GM18511 (cell line): Measurements from ENCODE around the gene ZNF777.

Experiments used
- ATAC-seq: cut with Tn5 transposase; IDR thresholded peaks from one replicate; pipeline ENCODE4 v1.9.1; 2021; ENCODE audit warnings: mild to moderate bottlenecking, moderate library complexity; ENCODE audit not compliant: unreplicated experiment

ZNF777 gene

DNA sequence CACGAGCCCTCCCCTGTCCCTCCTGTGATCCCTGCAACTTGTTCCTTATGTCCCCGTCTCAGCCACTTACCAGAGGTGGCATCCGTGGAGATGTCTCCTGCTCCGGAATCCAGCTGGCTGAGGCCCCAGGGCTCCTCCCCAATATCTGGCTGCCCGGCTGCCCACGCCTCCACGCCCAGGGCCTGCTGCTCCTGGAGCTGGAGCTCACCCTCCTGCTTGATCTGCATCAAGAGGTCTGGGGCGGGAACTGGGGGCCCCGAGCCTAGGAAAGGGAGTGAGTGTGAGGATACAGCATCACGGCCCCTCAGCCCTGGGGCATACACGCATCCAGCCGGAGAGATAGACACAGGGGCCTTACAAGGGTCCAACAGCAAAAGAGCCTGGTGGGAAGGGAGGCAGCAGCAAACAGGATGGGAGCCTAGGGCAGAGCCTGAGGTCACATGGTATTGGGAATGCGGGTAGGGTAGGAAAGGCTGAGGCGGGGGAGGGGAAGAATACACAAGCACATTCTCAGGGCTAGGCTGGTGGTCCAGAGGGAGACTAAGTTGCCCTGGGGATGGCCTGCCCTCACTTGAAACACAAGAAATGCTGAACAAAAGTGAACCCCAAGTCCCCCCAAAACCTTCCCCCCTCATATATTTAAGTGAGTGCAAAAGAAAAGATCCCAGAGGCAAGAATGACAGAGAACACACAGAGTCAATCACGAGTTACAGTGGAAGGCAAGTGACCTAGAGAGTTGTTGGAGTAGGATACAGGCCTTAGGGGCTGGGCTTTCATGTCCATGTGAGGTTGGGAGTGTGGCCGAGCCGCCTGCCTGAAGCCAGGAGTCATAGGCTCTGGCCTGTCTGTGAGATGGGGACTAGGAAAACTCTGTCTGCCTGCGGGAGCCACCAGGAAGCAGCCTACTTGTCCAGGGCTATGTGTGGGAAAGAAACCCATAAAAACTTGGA, 16.9 kb upstream of the ZNF777 start:
- no peak for ATAC-seq

DNA sequence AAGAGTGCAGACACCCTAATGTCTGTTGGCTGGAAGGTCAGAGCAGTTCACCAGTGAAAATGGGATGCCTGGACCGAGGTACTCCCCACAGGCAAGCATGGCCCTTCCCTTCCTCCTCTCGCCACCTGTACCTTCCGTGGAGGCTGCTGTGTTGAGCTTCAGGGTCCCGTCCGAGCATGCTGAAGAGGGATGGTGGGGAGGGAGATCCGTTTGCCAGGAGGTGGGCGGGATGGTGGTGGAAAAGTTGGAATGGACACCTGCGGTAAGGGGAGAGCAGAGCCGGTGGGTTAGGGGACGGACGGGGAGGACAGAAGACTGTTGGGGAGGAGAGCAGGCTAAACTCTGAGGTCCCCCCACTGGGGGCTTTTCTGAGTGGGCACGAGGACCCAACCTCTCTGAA, 15.9 kb upstream of the ZNF777 start:
- ATAC-seq = no peak

DNA sequence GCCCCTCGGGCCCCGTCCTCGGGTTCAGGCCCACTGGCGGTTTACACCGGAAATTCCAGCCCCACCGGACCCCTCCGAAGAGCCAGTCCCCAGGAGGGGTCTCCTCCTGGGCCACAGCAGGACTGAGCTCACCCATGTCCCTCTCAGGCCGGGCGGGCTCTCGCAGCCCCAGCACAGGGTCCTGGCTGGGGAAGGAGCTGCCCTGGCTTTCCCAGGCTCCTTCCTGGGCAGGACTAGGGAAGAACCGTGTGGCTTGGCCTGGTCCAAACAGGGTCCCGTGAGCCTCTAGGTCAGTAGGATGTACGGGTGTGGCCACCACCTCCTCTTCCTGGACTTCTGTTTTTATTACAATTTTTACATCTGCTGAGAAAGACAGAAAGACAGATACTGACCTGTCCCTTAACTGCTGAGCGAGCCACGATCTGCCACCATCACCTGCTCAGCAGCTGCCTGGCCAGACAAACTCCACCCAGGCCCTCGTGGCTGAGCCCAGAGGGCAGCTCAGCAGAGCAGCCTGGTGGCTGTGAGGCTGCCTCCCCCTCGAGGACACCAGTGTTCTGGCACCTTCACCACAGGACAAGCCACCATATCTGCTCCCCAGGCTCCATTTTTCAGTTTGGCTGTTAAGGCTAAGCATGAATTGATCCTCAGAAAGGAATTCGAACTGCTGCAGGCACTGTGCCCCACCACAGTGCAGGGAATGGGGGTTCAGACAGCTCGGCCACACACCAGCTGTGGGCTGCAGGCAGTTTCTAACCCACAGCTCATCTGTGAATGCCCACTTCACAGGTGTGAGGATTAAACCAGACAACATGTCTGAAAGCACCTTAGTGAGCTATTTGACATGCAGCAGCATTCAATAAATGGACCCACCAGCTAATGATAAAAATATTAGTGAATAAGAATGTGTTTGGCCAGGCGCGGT, 14.5 kb upstream of the ZNF777 start:
- no peak for ATAC-seq

DNA sequence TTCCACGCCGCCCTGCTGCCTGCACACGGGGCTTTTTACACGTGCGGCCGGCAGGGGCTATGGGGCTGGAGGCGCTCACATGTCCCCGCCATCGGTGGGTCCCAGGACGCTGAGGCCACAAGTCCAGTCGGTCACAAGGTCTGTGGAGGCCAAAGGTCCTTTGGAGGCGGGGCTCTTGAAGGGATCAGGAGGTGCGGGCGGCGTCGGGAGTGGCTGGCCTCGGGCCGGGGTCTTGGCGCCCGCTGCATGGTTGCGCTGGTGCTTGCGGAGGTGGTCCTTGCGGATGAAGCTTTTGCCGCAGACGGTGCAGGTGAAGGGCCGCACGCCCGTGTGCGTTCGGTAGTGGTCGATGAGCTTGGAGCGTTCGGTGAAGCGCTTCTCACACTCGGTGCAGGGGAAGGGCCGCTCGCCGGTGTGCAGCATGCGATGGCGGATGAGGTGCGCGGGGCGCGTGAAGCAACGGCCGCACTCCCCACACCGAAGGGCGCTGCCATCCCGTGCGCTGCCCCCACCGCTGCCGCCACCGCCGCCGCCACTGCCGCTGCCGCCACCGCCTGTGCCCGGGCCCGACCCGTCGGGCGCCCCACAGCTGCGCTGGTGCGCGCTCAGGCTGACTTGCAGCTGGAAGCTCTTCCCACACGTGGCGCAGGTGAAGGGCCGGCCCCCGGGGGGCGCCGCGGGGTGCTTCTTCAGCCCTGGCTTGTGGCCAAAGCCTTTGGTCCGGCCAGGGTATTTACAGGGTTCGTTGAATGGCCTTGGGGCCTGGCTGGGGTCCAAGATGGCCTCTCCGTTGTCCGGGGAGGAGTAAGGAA, 13.7 kb upstream of the ZNF777 start:
- ATAC-seq = no peak

DNA sequence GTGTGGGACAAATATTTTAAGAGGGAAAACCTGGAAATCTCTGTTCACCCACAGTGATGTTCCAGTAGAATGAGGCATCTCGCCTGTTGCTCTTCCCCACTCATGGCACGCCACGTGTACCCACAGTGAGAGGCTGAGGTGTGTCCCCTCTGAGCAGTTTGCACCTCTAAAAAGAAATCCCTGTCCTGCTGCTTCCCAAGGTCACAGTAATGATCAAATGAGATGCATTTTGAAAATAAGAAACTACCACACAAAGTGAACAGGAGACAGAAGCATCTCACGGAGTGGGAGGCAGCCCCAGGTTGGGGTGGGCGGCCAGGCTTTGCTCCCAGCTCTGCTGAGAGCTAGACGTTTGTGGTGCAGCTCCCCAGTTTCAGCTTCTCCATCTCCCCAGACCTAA, 12.4 kb upstream of the ZNF777 start:
- ATAC-seq = no peak

DNA sequence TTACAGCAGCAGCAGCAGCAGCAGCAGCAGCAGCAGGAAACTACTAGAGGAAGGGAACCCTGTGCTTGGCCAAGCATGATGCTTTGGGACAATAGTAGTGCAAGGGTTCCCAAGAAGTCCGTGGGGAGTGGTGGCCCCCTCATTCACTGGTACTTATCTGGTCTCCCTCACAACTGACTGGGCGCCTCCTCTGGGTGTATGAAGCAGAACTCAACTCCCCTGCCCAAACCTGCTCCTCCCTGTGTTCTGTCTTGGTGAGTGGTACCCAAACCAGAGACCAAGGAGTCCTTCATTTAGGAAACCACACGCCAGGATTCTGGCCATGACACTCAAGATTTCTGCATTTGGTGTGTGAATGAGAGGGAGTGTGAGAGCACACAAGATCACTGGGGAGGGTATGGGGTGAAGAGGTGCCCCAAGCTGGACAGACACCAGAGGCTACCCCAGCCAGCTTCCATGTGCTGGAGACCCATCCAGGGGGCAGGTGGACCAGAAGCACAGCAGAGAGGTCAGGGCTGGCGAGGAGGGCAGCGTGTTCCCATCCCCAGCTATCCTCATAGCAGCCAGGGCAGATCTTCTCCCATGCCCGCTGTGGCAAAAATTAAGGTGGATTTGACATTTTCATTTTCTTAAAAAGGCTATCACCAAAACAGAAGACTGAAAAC, 10.6 kb upstream of the ZNF777 start:
- no peak for ATAC-seq

DNA sequence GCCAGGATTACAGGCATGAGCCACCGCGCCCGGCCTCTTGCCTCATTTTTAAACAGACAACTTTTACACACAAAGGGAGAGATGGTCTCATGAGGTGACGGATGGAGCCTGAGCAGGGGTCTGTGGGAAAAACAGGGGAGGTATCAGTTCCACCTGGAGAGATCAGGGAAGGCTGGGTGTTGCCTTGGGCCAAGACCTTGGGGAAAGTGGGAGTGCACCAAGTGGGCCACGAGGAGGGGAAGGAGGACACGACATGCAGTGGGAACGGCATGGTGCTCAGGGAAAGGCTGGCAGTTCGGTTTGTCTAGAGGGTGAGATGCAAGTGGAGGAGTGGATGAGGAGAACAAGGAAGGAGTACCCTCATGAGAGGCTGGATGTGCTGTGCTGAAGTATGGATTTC, 8.9 kb upstream of the ZNF777 start:
- no peak for ATAC-seq

DNA sequence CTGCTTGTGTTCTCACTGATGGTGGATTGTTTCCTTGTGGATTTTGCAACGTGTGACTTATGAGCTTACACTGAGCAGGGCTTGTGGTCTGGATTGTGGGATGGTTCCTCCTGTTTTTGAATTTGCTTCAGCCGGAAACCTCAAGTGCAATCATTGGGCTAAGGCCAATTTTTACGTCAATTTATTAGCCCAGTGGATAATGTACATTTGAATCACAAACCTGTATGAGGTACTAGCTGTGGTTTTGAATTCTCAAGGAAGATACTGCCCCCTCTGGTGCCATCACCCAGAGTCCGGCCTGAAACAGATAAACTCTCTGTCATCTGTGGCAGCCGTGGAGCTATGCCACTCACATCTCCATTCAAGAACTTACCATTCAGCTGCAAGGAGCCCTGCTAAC, 7.3 kb upstream of the ZNF777 start:
- no peak for ATAC-seq

DNA sequence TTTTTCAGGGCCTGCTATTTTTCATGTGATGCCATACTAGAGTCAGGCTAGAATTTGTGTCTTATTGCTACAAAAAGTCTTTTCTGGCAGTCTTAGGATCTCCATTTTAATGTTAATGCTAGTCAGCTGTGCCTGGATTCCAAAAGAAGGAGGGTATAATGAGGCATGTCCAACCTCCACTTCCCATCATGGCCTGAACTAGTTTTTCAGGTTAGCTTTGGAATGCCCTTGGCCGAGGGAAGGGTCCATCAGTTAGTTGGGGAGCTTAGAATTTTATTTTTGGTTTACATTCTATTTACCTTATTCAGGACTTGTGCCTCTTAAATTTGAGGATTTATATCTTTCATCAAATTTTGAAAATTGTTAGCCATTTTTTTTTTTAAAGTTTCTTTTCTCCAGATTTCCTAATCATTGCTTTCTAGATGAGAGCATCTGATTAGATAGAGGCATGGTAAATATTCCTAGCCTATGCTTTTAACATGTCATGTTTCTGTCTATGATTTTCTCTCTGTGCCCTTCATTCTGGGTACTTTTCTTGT, 6.5 kb upstream of the ZNF777 start:
- ATAC-seq = no peak

DNA sequence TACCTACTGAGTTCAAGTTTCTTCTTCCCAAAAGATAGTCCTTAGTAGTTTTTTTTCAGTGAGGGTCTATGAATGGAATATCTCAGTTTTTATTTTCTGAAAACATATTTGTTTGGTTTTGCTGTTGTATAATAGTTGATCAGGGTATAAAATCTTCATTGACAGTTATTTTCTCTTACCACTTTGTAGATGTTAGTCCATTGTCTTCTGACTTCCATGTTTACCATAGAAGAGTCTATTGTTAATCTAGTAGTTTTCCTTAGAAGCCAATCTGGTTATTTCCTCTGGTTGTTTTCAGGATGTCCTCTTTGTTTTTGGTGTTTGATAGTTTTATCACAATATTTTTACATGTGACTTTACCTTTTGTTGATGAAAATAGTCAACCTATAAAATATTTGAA, 5.5 kb upstream of the ZNF777 start:
- ATAC-seq = no peak

DNA sequence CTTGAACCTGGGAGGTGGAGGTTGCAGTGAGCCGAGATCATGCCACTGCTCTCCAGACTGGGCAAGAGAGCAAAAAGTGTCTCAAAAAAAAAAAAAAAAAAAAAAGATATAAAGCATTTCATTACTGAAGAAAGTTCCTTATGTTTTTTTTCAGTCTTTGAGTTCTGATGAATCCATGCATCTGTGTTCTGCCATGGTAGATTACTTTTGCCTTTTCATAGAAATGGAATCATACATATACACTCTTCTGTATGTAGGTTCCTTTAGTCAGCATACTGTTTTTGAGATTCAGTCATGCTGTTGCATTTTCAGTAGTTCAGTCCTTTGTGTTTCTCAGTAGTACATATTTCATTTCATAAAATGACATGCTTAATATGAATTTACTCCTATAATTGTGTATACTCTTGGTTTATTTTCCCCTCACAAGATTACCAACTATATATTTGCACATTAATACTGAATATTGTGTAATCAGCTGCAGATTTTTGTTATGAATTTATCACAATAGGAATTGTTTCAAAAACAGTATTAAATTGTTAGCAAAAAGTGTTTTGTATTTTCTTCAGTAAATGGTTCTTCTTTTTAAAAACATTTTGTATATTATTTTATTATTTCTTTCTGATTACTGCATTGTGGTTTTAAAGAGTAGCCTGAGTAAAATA, 2.8 kb upstream of the ZNF777 start:
- no peak for ATAC-seq

DNA sequence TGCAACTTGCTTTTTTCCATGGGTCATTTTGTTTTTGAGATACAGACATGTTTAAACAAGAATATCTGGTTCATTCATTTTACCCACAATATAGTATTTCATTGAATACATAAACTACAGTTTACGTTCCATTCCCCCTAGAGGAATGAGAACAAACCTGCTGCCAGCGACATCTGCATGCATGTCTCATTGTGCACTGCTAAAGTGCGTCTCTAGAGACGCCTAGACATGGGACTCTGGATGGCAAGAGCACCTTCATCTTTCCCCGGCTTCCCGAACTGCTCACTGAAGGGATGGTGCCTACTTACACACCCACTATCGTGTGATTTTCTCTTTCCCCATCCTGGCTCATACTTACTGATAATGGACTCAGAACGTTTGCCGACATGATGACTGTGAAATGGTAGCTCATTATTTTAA, 1.2 kb upstream of the ZNF777 start:
- ATAC-seq = no peak

DNA sequence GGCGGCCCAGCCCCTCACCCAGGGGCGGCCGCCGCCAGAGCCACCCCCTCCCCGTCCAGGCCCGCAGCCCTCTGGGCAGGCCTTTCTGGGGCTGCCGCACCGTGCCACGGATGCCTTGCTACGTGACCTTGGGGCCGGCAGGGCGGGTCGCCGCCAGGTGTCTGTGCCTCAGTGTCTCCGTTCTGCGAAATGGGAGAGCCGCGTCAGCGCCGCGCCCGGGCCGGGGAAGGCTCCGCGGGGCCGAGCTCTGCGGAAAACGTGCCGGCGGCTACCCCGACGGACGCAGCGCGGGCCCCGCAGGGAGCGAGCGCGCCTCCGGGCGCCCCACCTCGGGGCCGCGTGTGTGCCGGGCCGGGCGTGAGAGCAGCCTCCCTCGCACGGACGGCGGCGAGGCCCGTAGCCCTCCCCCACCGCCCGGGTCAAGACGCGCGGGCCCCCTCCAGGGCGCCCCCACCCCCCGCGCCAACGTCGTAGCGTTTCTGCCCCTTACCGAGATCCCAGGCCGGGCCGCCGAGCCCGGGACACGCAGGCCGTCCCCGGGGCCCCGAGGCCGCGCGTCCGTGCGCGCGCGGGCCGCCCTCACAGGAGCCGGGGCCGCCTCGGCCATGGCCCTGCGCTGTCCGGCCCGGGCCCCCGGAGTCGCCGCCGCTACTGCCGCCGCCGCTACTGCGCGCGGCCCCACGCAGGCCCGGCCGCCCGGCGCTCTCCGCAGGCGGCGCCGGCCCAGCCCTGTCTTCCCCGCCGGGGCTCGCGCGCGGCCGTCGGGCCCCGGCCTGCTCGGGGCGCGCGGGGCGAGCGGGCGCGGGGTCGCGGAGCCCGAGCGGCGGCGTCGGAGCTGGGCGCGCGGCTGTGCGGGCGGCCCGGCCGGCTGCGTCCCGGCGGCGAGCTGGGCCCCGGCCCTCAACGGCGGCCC, 1.1 kb downstream of the ZNF777 start:
- ATAC-seq = peak; percentile 42

DNA sequence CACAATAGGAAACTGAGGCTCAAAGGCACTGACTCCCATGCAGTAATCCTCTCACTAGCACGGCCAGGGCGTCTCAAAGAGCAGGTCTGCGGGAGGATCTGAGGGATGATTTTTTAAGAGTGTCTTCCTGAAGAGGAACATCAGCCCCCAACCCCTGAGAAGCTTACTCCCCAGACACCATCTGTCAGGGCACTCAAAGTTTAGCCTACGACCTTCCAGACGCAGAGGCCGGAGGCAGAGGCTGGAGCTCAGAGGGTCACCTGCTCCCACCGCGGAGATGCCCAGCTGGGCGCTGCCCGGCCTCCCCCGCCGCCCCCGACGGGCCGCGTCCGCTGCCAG, 1.7 kb downstream of the ZNF777 start:
- ATAC-seq = no peak

DNA sequence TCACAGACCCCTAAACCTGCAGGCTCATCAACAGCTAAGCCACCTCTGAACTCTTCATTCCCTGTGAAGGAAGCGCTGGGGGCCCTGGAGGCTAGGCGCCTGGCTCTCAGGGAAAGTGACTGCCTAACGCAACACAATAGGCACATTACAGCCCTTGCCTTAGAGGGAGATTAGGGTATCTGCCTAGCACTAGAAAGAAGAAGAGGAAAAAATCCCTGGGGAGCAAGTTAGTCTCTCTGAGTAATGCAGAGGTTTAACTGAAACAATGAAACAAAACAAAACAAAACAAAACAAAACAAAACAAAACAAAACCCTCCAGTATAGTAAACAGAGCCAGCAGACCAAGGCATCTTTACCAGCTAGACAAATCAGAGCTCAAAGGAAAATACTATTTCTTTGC, 2.6 kb downstream of the ZNF777 start:
- no peak for ATAC-seq

DNA sequence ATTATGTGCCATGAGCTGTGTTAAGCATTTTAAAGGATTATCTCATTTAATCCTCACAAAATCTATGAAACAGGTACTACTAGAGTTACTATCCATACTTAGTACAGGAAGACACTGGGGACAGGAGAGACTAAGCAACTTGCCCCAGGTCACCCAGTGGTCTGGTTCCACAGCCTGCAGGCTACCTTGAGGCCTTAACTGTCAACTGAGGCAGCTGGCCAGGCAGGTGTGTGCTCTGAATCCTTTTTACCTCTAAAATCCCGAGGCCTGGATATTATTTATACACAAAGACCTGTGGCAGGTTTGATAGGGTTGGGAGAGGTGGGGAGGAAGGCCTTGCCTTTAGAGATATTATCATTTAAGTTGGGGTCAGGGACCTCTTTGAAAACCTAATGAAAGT, 3.1 kb downstream of the ZNF777 start:
- no peak for ATAC-seq

DNA sequence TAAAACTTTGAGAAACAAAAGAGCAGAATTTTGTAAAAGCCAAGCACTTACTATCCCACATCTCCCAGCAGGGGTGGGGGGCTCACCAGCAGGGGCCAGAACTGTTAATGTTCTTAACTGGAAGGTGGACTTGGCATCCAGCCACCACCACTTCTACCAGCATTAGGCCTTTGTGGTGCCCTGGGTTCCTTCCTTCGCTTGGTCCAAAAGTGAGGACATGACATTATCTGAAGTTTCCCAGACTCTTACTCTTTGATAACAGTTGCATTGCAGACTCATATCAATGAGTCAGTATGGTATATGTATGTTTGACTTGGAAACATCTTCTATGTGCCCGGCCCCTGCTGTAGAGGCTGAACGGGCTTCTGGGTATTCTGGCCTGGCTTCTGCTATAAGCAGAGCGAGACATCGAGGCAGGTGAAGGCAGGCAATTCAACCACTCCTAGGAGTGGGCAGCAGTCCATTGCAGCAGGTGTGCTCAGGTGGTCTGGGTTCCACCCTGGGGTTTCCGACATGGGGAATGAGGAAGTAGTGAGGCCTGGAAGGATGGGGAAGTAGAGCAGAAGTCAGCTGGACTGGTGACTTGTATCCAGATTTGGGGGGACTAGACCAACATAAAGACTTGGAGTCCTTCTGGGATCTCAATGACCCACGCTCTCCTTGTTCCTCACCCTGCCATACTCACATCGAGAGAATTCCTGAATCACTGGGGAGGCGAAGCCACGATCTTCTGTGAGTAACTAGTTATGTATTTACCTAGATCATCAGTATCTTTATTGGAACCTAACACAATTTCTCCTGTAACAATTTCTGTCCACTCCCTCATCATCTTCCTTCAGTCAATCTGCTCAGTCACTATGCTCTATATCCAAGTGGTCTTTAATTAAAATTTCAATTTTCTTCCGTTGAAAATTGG, 4.1 kb downstream of the ZNF777 start:
- ATAC-seq = no peak
